ENCODE results near the gene SEMA5A.

The SEMA5A gene

GRCh38 chr5:9166202-9167112 lies 379.4 kb downstream of the SEMA5A start:
- DNase-seq: peak; percentile 20

- no peak for DNase-seq
Measured at GRCh38 chr5:9165546-9165945, 380.3 kb downstream of the SEMA5A start.

- DNase-seq: no peak
Measured at GRCh38 chr5:9160747-9161146, 385.1 kb downstream of the SEMA5A start.

GRCh38 chr5:9157811-9158210 lies 388.1 kb downstream of the SEMA5A start:
- no peak for DNase-seq

GRCh38 chr5:9157020-9157419 lies 388.9 kb downstream of the SEMA5A start:
- no peak for DNase-seq

- DNase-seq: peak; percentile 76
Measured at GRCh38 chr5:9156282-9156681, 389.6 kb downstream of the SEMA5A start.

- no peak for DNase-seq
Measured at GRCh38 chr5:9151684-9152427, 394.0 kb downstream of the SEMA5A start.

GRCh38 chr5:9149988-9150387 lies 395.9 kb downstream of the SEMA5A start:
- peak; percentile 69 for DNase-seq

GRCh38 chr5:9148242-9148641 lies 397.6 kb downstream of the SEMA5A start:
- DNase-seq: no peak

- DNase-seq: no peak
Measured at GRCh38 chr5:9140711-9141110, 405.2 kb downstream of the SEMA5A start.

- DNase-seq: no peak
Measured at GRCh38 chr5:9140202-9140601, 405.7 kb downstream of the SEMA5A start.

GRCh38 chr5:9139344-9139743 lies 406.5 kb downstream of the SEMA5A start:
- no peak for DNase-seq

GRCh38 chr5:9128136-9128535 lies 417.7 kb downstream of the SEMA5A start:
- DNase-seq: no peak

- no peak for DNase-seq
Measured at GRCh38 chr5:9126490-9126889, 419.4 kb downstream of the SEMA5A start.

GRCh38 chr5:9125852-9126251 lies 420.0 kb downstream of the SEMA5A start:
- DNase-seq: no peak

- no peak for DNase-seq
Measured at GRCh38 chr5:9124838-9125237, 421.0 kb downstream of the SEMA5A start.

- no peak for DNase-seq
Measured at GRCh38 chr5:9124071-9124470, 421.8 kb downstream of the SEMA5A start.

GRCh38 chr5:9122528-9122927 lies 423.3 kb downstream of the SEMA5A start:
- DNase-seq: no peak

GRCh38 chr5:9121597-9121996 lies 424.3 kb downstream of the SEMA5A start:
- no peak for DNase-seq

GRCh38 chr5:9118852-9119251 lies 427.0 kb downstream of the SEMA5A start:
- no peak for DNase-seq

- no peak for DNase-seq
Measured at GRCh38 chr5:9115093-9115492, 430.8 kb downstream of the SEMA5A start.

GRCh38 chr5:9112520-9113291 lies 433.2 kb downstream of the SEMA5A start:
- no peak for DNase-seq

- no peak for DNase-seq
Measured at GRCh38 chr5:9108162-9108561, 437.7 kb downstream of the SEMA5A start.

All from fibroblast of skin of back (primary cell).